Vagina (tissue), 2 donors: ENCODE measurements around the gene OSTF1.

Experiments used
- CTCF ChIP-seq, 3 experiments: fragments of 450-650 bp in 2 of 3; fragments of 200-600 bp in 1 of 3; sonication (generic) in 1 of 3; IDR thresholded peaks; one replicate each; pipeline ENCODE4 v1.5.1; 2017 to 2019; ENCODE audit warnings: antibody characterized with exemption in 3 of 3, mild to moderate bottlenecking in 2 of 3, moderate library complexity in 2 of 3
- POLR2A ChIP-seq, 2 donors: fragments of 450-650 bp; IDR thresholded peaks; one replicate each; pipeline ENCODE4 v1.6.1; 2017; ENCODE audit warnings: antibody characterized with exemption in 2 of 2, mild to moderate bottlenecking in 2 of 2, moderate library complexity in 2 of 2
- POLR2AphosphoS5 ChIP-seq, 2 donors: sonication (generic); formaldehyde crosslinking; IDR thresholded peaks; one replicate each; pipeline ENCODE4 v1.9.0; 2017; ENCODE audit warnings: antibody characterized with exemption in 2 of 2, mild to moderate bottlenecking in 2 of 2, low read depth in 1 of 2; ENCODE audit not compliant: insufficient read depth in 1 of 2

DNA sequence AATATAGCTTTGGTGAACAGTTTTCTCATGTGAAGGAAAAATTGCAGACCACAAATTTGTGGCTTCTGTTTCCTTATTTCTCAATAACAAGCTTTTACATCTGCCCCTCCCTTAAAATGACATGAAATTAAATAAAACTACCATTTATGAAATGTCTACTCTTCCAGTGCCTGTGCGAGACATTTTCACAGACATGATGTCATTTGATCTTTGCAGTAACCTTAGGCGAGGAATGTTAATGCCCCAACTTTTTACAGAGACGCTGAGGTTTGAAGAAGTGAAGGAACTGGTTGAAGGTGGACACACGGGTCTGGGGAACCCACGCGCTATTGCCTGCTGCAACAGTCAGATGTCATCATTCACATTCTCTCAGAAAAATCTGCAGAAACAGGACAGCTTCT, 61.5 kb downstream of the OSTF1 start:
- TF ChIP-seq CTCF (IDR thresholded peaks at IDR 0.05) (no peak), POLR2AphosphoS5 (IDR thresholded peaks at IDR 0.05; ENCODE audit: insufficient read depth in 1 of 2, low read depth in 1 of 2) (no peak), POLR2A (IDR thresholded peaks at IDR 0.05) (no peak)
